ENCODE results near the gene IL32.
"Not testable (repeated sequence)": the region's sequence is repeated elsewhere in the genome, so short reads cannot be mapped to it uniquely, and the experiment has no call there.

IL32 gene

DNA sequence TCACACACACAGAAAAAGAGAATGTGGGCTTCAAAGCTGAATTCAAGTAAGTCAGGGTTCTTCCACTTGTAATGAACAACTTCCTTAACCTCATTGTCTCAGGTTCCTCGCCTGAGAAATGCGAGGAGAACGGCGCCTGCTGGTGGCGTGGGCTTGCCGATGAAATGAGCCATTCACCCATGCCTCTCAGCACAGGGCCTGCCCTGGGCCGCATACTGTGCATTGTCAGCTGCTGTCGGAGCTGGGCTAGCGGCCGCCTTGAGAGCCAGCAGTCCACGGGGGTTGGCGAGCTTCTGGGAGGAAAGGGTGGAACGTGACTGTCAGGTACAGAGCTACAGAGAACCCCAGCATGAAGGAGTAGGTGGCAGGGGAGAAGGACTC lies 12.1 kb upstream of the IL32 start:
- DNase-seq, result not testable (repeated sequence)

GRCh38 chr16:3054965-3055733 lies 10.3 kb upstream of the IL32 start:
- no peak for DNase-seq

DNA sequence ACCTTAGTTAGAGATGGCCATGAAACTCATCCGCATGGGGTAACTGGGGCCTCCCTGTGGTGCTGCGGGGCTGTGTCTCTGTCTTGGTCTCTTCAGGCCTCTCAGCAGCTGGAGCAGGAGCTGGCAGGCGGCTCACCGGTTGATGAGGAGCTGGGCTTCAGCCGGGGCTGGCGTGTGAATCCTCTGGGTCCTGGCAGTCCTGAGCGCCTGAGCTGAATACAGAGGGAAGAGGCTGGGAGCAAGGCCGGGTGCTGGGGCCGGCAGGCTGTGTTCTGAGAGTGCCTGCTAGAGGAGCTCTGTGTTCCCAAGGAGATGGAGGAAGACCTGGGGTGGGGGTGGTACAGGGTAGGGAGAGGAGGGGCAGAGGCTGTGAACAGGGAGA lies 9.7 kb upstream of the IL32 start:
- DNase-seq, result not testable (repeated sequence)

DNA sequence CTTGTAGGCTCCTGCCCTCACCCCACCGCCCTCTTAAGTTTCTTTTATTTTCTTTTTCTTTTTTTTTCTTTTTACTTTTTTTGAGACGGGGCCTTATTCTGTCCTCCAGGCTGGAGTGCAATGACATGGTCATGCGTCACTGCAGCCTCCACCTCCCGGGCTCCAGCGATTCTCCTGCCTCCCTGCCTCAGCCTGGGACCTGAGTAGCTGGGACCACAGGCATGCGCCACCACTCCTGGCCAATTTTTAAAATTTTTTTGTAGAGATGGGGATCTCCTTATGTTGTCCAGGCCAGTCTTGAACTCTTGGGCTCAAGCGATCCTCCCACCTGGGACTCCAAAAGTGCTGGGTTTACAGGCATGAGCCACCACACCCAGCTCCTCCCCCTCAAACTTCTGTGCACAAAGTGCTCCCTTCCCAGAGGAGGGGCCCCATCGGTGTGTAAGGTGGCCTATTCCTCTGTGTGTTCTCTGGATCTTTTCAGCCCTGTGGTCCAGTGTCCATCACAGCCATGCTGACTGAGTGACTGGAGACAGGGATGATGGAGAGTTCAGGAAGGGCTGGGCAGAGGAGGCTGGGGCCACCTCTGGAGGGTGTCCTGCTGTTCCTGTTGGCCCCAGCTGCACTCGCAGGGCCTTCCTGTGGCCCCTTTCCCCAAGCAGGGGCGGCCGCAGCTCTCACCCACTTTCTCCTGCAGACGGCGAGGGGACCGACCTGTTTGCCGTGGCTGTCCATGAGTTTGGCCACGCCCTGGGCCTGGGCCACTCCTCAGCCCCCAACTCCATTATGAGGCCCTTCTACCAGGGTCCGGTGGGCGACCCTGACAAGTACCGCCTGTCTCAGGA lies 8.9 kb upstream of the IL32 start:
- no peak for DNase-seq

DNA sequence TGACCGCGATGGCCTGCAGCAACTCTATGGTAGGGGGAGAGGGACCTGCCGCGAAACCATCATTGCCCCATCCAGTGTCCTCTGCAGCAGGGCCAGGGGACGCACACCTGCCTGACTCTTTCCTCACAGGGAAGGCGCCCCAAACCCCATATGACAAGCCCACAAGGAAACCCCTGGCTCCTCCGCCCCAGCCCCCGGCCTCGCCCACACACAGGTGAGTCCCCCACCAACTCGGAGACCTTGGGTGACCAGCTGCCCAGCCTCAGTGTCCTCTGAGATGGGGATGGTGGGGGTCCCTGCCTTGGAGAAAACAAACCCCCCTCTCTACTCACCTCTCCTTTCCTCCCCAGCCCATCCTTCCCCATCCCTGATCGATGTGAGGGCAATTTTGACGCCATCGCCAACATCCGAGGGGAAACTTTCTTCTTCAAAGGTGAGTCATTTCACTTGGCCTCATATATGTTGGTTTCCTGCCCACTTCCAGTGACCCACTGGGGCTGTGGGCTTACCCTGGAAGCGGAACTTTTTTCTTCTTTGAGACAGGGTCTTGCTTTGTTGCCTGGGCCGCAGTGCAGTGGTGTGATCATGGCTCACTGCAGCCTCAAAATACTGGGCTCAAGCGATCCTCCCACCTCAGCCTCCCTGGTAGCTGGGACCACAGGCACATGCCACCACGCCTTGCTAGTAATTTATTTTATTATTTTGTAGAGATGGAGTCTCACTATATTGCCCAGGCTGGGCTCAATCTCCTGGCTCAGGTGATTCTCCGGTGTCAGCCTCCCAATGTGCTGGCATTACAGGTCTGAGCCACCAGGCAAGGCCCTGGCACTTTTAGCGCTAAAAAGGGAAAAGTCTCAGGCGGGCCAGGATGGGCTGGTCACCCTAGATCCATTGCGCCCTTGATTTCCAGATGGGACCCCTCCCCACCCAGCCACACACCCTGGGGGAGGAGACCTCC lies 8.0 kb upstream of the IL32 start:
- no peak for DNase-seq

GRCh38 chr16:3058139-3059030 lies 7.1 kb upstream of the IL32 start:
- DNase-seq, result peak; percentile 39

- peak; percentile 59 for DNase-seq
These were observed 6.3 kb upstream of the IL32 start for GRCh38 chr16:3059041-3059722.

DNA sequence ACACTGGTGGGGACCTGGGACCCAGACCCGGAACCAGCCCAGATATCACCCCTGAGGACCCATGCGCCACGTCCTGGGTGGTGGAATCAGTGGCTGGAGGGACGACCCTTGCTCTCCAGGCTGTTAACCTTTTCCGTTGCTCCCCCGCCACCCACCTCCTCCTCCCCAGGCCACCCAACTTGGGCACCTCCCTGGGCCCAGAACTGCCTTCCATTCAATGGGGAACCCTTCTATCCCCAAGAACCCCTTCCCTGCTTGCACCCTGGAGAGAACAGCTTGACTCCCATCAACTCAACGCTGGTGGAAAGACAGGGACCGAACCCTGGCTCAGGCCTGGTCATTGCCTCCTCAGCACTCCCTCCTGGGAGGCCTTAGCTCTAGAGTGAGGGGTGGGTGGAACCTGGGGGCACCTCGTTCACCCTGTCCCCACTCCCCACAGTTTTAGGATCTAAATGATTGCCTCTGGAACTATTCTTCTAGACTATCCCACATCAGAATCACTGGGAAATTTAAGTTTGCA lies 5.7 kb upstream of the IL32 start:
- no peak for DNase-seq

GRCh38 chr16:3060339-3061127 lies 4.9 kb upstream of the IL32 start:
- DNase-seq, result no peak

DNA sequence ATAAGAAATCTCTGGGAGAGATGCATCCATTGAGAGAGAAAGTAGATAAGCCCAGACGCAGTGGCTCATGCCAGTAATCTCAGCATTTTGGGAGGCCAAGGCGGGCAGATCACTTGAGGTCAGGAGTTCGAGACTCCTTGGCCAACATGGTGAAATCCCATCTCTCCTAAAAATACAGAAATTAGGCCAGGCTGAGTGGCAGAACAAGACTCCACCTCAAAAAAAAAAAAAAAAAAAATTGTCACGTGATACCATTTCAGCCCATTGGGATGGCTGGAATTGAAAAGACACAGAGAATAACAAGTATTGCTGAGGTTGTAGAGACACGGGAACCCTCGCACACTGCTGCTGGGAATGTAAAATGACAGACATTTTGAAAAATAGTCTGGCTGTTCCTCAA lies 2.9 kb upstream of the IL32 start:
- no peak for DNase-seq

- DNase-seq, result no peak
These were observed 1.6 kb upstream of the IL32 start for GRCh38 chr16:3063625-3064386.

DNA sequence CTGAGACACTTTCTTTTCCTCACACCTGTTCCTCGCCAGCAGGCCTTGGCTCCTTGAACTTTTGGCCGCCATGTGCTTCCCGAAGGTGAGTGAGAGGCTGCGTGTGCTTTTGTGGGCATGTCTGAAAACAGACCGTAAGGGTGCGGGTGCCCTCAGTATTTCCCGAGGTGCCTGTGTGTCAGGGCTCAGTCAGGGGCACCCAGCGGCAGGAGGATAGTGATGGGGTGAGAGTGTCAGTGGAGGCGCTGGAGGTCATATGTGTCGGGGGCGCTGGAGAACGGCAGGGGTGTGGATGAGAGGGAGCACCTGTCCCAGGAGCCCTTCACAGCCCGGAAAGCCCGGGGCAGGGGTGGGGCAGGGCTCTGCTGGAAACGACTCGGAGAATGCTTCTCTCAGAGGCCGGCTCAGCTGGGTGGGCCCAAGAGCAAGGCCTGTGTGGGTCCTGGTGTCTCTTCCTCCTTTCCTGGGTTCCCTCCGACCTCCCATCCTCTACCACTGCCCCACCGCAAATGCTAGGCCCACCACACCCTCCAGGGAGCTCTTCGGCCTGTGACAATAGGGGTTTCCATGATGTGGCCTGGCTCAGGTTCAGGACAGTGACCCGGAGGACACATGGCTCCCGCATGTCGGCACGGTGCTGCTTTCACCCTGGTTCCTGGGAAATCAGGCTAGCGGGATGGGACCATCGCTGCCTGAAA lies 451 bp downstream of the IL32 start:
- no peak for DNase-seq

DNA sequence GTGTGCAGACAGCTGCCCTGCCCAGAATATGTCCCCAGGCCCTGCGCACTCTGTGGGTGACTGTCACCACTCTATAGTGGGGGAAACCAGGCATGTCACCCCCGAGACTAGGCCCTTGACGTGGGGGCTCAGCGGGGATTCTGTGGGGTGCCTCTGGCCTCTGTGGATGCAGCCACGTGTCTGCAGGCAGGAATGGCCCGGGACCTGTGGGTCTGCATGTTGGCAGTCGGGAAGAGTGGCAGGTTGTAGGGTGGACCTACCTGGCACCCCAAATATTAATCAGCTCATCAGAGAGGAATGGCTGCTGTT lies 954 bp downstream of the IL32 start:
- no peak for DNase-seq

DNA sequence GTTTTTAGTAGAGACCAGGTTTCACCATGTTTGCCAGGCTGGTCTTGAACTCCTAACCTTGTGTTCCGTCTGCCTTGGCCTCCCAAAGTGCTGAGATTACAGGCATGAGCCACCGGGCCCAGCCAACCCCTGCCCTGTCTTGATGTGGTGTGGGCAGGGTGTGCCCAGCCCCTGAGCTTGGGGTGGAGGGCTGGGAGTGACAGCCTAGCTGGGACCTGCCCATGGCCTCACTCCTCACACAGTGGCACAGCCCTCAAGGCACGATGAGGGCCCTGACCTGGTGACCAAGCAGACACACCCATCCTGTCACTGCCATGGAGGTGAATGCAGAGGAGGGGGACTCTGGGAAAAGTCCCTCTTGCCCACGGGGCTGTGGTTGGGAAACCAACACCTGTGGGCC lies 3.0 kb downstream of the IL32 start:
- DNase-seq, result no peak

DNA sequence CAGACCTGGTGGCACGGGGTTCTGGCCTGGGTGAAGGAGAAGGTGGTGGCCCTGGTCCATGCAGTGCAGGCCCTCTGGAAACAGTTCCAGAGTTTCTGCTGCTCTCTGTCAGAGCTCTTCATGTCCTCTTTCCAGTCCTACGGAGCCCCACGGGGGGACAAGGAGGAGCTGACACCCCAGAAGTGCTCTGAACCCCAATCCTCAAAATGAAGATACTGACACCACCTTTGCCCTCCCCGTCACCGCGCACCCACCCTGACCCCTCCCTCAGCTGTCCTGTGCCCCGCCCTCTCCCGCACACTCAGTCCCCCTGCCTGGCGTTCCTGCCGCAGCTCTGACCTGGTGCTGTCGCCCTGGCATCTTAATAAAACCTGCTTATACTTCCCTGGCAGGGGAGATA lies 3.7 kb downstream of the IL32 start:
- DNase-seq, result not testable (repeated sequence)

DNA sequence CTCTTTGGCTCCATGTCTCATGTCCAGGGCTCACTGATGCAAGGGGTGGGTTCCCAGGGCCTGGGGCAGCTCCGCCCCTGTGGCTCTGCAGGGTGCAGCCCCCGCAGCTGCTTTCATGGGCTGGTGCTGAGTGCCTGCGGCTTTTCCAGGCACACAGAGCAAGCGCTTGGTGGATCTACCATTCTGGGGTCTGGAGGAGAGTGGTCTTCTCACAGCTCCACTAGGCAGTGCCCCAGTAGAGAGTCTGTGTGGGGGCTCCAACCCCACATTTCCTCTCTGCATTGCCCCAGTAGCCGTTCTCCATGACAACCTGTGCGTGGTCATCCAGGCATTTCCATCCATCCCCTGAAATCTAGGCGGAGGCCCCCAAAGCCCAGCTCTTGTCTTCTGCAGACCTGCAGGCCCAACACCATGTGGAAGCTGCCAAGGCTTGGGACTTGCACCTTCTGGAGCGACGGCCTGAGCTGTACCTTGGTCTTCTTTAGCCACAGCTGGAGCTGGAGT lies 5.2 kb downstream of the IL32 start:
- no peak for DNase-seq

GRCh38 chr16:3071655-3072054 lies 6.2 kb downstream of the IL32 start:
- no peak for DNase-seq

- not testable (repeated sequence) for DNase-seq
These were observed 6.7 kb downstream of the IL32 start for GRCh38 chr16:3072148-3072547.
